GM18498 (cell line): ENCODE results near the gene ZNF500.

Experiments used
- ATAC-seq: cut with Tn5 transposase; IDR thresholded peaks from one replicate; pipeline ENCODE4 v1.9.1; 2021; ENCODE audit warnings: mild to moderate bottlenecking, moderate library complexity; ENCODE audit not compliant: unreplicated experiment

The ZNF500 gene

GRCh38 chr16:4766875-4767628, at the start of gene ZNF500:
Gene ZNF500 (minus strand): TSS chr16:4767162. CDS start chr16:4765978, 1,184 bp downstream.
- ATAC-seq = peak; percentile 87

GRCh38 chr16:4814542-4815173, 47.7 kb upstream of the ZNF500 start:
- ATAC-seq = no peak

- no peak for ATAC-seq
These were observed 47.1 kb upstream of the ZNF500 start for GRCh38 chr16:4814046-4814445.

GRCh38 chr16:4813251-4814003, 46.5 kb upstream of the ZNF500 start:
- ATAC-seq = no peak

GRCh38 chr16:4811773-4812172, 44.8 kb upstream of the ZNF500 start:
- no peak for ATAC-seq

- ATAC-seq = no peak
These were observed 44.3 kb upstream of the ZNF500 start for GRCh38 chr16:4811242-4811641.

- no peak for ATAC-seq
These were observed 39.3 kb upstream of the ZNF500 start for GRCh38 chr16:4806280-4806679.

- no peak for ATAC-seq
These were observed 38.3 kb upstream of the ZNF500 start for GRCh38 chr16:4805231-4805630.

GRCh38 chr16:4803898-4804762, 37.2 kb upstream of the ZNF500 start:
- no peak for ATAC-seq

GRCh38 chr16:4803401-4803844, 36.5 kb upstream of the ZNF500 start:
- no peak for ATAC-seq

- ATAC-seq = peak; percentile 94
These were observed 35.8 kb upstream of the ZNF500 start for GRCh38 chr16:4802659-4803287.

GRCh38 chr16:4801962-4802658, 35.1 kb upstream of the ZNF500 start, which contains the start of gene ROGDI:
Gene ROGDI (minus strand): TSS chr16:4802633. CDS start chr16:4802571, 62 bp downstream.
- ATAC-seq = peak; percentile 64

GRCh38 chr16:4801051-4801961, 34.3 kb upstream of the ZNF500 start:
- no peak for ATAC-seq

- ATAC-seq = no peak
These were observed 33.5 kb upstream of the ZNF500 start for GRCh38 chr16:4800290-4801041.

GRCh38 chr16:4799171-4799855, 32.4 kb upstream of the ZNF500 start:
- ATAC-seq = no peak

GRCh38 chr16:4798456-4798855, 31.5 kb upstream of the ZNF500 start:
- ATAC-seq = no peak

GRCh38 chr16:4797805-4798252, 30.9 kb upstream of the ZNF500 start:
- no peak for ATAC-seq
